ENCODE results near the gene GLDN.

The GLDN gene

GRCh38 chr15:51355096-51355495, 13.6 kb downstream of the GLDN start:
- WGBS (ENCODE audit: extremely low coverage, insufficient coverage, low lambda C conversion rate): no CpG with 5 or more reads among the region's 1 CpG
- no peaks in the 10 kb centered on the region for H3K79me2 ChIP-seq (ENCODE audit: control insufficient read depth, insufficient read depth, low read length)
- no peak overlapping the region for H4K5ac ChIP-seq (ENCODE audit: low read length)
- H3K23ac ChIP-seq (ENCODE audit: low read length): no peak overlapping the region
- no peaks in the 10 kb centered on the region for H3K36me3 ChIP-seq (ENCODE audit: control insufficient read depth, insufficient read depth, low read length)
- H3K56ac ChIP-seq (ENCODE audit: low read length): no peak overlapping the region
- no peak overlapping the region for H2AK5ac ChIP-seq (ENCODE audit: low read length)
- no peak overlapping the region for H3K4me2 ChIP-seq (ENCODE audit: low read length)
- H2BK5ac ChIP-seq (ENCODE audit: low read length): no peak overlapping the region
- H3K4me3 ChIP-seq (ENCODE audit: low read length): no peak overlapping the region
- DNase-seq: no peak
- H3K27me3 ChIP-seq (ENCODE audit: insufficient read depth, low read length, poor library complexity): no peaks in the 10 kb centered on the region
- no peak overlapping the region for H4K8ac ChIP-seq (ENCODE audit: low read depth, low read length)
- H3K9ac ChIP-seq (ENCODE audit: low read length): no peak overlapping the region
- no peaks in the 10 kb centered on the region for H3K4me1 ChIP-seq (ENCODE audit: control insufficient read depth, low read depth, low read length)
- H3K4ac ChIP-seq (ENCODE audit: low read depth, low read length): no peak overlapping the region
- no peak overlapping the region for H2BK15ac ChIP-seq (replicated peaks; ENCODE audit: low read depth)
- H3K79me1 ChIP-seq (ENCODE audit: low read length): no peaks in the 10 kb centered on the region
- H3K27ac ChIP-seq (ENCODE audit: low read depth, low read length): no peak overlapping the region
- H2BK120ac ChIP-seq (ENCODE audit: low read depth, low read length): no peak overlapping the region
- no peak overlapping the region for H3K18ac ChIP-seq (ENCODE audit: low read length)

GRCh38 chr15:51356147-51356546, 14.7 kb downstream of the GLDN start:
- no peak for DNase-seq
- H3K27ac ChIP-seq (ENCODE audit: low read depth, low read length): no peak overlapping the region

GRCh38 chr15:51356983-51357382, 15.5 kb downstream of the GLDN start:
- H3K27me3 ChIP-seq (ENCODE audit: insufficient read depth, low read length, poor library complexity): no peaks in the 10 kb centered on the region
- no peaks in the 10 kb centered on the region for H3K4me1 ChIP-seq (ENCODE audit: control insufficient read depth, low read depth, low read length)
- H3K36me3 ChIP-seq (ENCODE audit: control insufficient read depth, insufficient read depth, low read length): no peaks in the 10 kb centered on the region
- no peak overlapping the region for H2BK5ac ChIP-seq (ENCODE audit: low read length)
- H2BK120ac ChIP-seq (ENCODE audit: low read depth, low read length): no peak overlapping the region
- WGBS (ENCODE audit: extremely low coverage, insufficient coverage, low lambda C conversion rate): no CpG with 5 or more reads among the region's 6 CpGs
- DNase-seq: no peak
- no peaks in the 10 kb centered on the region for H3K79me1 ChIP-seq (ENCODE audit: low read length)
- H3K4ac ChIP-seq (ENCODE audit: low read depth, low read length): no peak overlapping the region
- no peak overlapping the region for H3K4me3 ChIP-seq (ENCODE audit: low read length)
- H3K9ac ChIP-seq (ENCODE audit: low read length): no peak overlapping the region
- H3K4me2 ChIP-seq (ENCODE audit: low read length): no peak overlapping the region
- no peak overlapping the region for H3K23ac ChIP-seq (ENCODE audit: low read length)
- no peak overlapping the region for H3K56ac ChIP-seq (ENCODE audit: low read length)
- no peak overlapping the region for H2BK15ac ChIP-seq (replicated peaks; ENCODE audit: low read depth)
- H4K8ac ChIP-seq (ENCODE audit: low read depth, low read length): no peak overlapping the region
- H3K27ac ChIP-seq (ENCODE audit: low read depth, low read length): no peak overlapping the region
- H4K5ac ChIP-seq (ENCODE audit: low read length): no peak overlapping the region
- H2AK5ac ChIP-seq (ENCODE audit: low read length): no peak overlapping the region
- H3K18ac ChIP-seq (ENCODE audit: low read length): no peak overlapping the region
- H3K79me2 ChIP-seq (ENCODE audit: control insufficient read depth, insufficient read depth, low read length): no peaks in the 10 kb centered on the region

More at GRCh38 chr15:51356147-51356546, 14.7 kb downstream of the GLDN start:
- H3K79me2 ChIP-seq (ENCODE audit: control insufficient read depth, insufficient read depth, low read length): no peaks in the 10 kb centered on the region
- no CpG with 5 or more reads among the region's 5 CpGs for WGBS (ENCODE audit: extremely low coverage, insufficient coverage, low lambda C conversion rate)
- H3K79me1 ChIP-seq (ENCODE audit: low read length): no peaks in the 10 kb centered on the region
- no peak overlapping the region for H4K5ac ChIP-seq (ENCODE audit: low read length)
- H2AK5ac ChIP-seq (ENCODE audit: low read length): no peak overlapping the region
- H3K4ac ChIP-seq (ENCODE audit: low read depth, low read length): no peak overlapping the region
- no peak overlapping the region for H3K18ac ChIP-seq (ENCODE audit: low read length)
- H2BK15ac ChIP-seq (replicated peaks; ENCODE audit: low read depth): no peak overlapping the region
- H3K9ac ChIP-seq (ENCODE audit: low read length): no peak overlapping the region
- no peak overlapping the region for H2BK120ac ChIP-seq (ENCODE audit: low read depth, low read length)
- H3K27me3 ChIP-seq (ENCODE audit: insufficient read depth, low read length, poor library complexity): no peaks in the 10 kb centered on the region
- no peak overlapping the region for H4K8ac ChIP-seq (ENCODE audit: low read depth, low read length)
- no peaks in the 10 kb centered on the region for H3K36me3 ChIP-seq (ENCODE audit: control insufficient read depth, insufficient read depth, low read length)
- no peak overlapping the region for H3K23ac ChIP-seq (ENCODE audit: low read length)
- no peak overlapping the region for H3K56ac ChIP-seq (ENCODE audit: low read length)
- no peak overlapping the region for H3K4me3 ChIP-seq (ENCODE audit: low read length)
- H3K4me2 ChIP-seq (ENCODE audit: low read length): no peak overlapping the region
- no peak overlapping the region for H2BK5ac ChIP-seq (ENCODE audit: low read length)
- H3K4me1 ChIP-seq (ENCODE audit: control insufficient read depth, low read depth, low read length): no peaks in the 10 kb centered on the region

GRCh38 chr15:51359981-51360380, 18.5 kb downstream of the GLDN start:
- Histone ChIP-seq H3K9ac (ENCODE audit: low read length) (no peak overlapping the region), H3K4me1 (ENCODE audit: control insufficient read depth, low read depth, low read length) (no peaks in the 10 kb centered on the region), H3K56ac (ENCODE audit: low read length) (no peak overlapping the region), H3K4me2 (ENCODE audit: low read length) (no peak overlapping the region), H3K4me3 (ENCODE audit: low read length) (no peak overlapping the region), H3K79me2 (ENCODE audit: control insufficient read depth, insufficient read depth, low read length) (no peaks in the 10 kb centered on the region), H2BK15ac (replicated peaks; ENCODE audit: low read depth) (no peak overlapping the region), H3K18ac (ENCODE audit: low read length) (no peak overlapping the region), H4K5ac (ENCODE audit: low read length) (no peak overlapping the region), H3K27ac (ENCODE audit: low read depth, low read length) (no peak overlapping the region), H3K79me1 (ENCODE audit: low read length) (no peaks in the 10 kb centered on the region), H2AK5ac (ENCODE audit: low read length) (no peak overlapping the region), H3K27me3 (ENCODE audit: insufficient read depth, low read length, poor library complexity) (no peaks in the 10 kb centered on the region), H3K36me3 (ENCODE audit: control insufficient read depth, insufficient read depth, low read length) (no peaks in the 10 kb centered on the region), H2BK5ac (ENCODE audit: low read length) (no peak overlapping the region), H3K4ac (ENCODE audit: low read depth, low read length) (no peak overlapping the region), H2BK120ac (ENCODE audit: low read depth, low read length) (no peak overlapping the region), H4K8ac (ENCODE audit: low read depth, low read length) (no peak overlapping the region), H3K23ac (ENCODE audit: low read length) (no peak overlapping the region)
- WGBS (ENCODE audit: extremely low coverage, insufficient coverage, low lambda C conversion rate): no CpG with 5 or more reads among the region's 7 CpGs
- DNase-seq: no peak

GRCh38 chr15:51363383-51363782, 21.9 kb downstream of the GLDN start:
- H3K4me3 ChIP-seq (ENCODE audit: low read length): no peak overlapping the region
- H2AK5ac ChIP-seq (ENCODE audit: low read length): no peak overlapping the region
- H3K9ac ChIP-seq (ENCODE audit: low read length): no peak overlapping the region
- H3K56ac ChIP-seq (ENCODE audit: low read length): no peak overlapping the region
- no peaks in the 10 kb centered on the region for H3K79me2 ChIP-seq (ENCODE audit: control insufficient read depth, insufficient read depth, low read length)
- no peak overlapping the region for H3K4me2 ChIP-seq (ENCODE audit: low read length)
- DNase-seq: no peak
- H2BK15ac ChIP-seq (replicated peaks; ENCODE audit: low read depth): no peak overlapping the region
- no peak overlapping the region for H3K27ac ChIP-seq (ENCODE audit: low read depth, low read length)
- no peak overlapping the region for H3K18ac ChIP-seq (ENCODE audit: low read length)
- H3K27me3 ChIP-seq (ENCODE audit: insufficient read depth, low read length, poor library complexity): no peaks in the 10 kb centered on the region
- H2BK120ac ChIP-seq (ENCODE audit: low read depth, low read length): no peak overlapping the region
- no peaks in the 10 kb centered on the region for H3K79me1 ChIP-seq (ENCODE audit: low read length)
- no peak overlapping the region for H4K8ac ChIP-seq (ENCODE audit: low read depth, low read length)
- H3K23ac ChIP-seq (ENCODE audit: low read length): no peak overlapping the region
- H4K5ac ChIP-seq (ENCODE audit: low read length): no peak overlapping the region
- H2BK5ac ChIP-seq (ENCODE audit: low read length): no peak overlapping the region
- H3K4ac ChIP-seq (ENCODE audit: low read depth, low read length): no peak overlapping the region
- H3K36me3 ChIP-seq (ENCODE audit: control insufficient read depth, insufficient read depth, low read length): no peaks in the 10 kb centered on the region
- whole genome bisulfite sequencing (ENCODE audit: extremely low coverage, insufficient coverage, low lambda C conversion rate): no CpG with 5 or more reads among the region's 9 CpGs
- H3K4me1 ChIP-seq (ENCODE audit: control insufficient read depth, low read depth, low read length): peaks cover 5% of the 10 kb centered on the region

GRCh38 chr15:51365417-51365816, 24.0 kb downstream of the GLDN start:
- no peak overlapping the region for H3K4me2 ChIP-seq (ENCODE audit: low read length)
- H2BK15ac ChIP-seq (replicated peaks; ENCODE audit: low read depth): no peak overlapping the region
- no peak overlapping the region for H2AK5ac ChIP-seq (ENCODE audit: low read length)
- H4K8ac ChIP-seq (ENCODE audit: low read depth, low read length): no peak overlapping the region
- no peaks in the 10 kb centered on the region for H3K79me1 ChIP-seq (ENCODE audit: low read length)
- no peaks in the 10 kb centered on the region for H3K36me3 ChIP-seq (ENCODE audit: control insufficient read depth, insufficient read depth, low read length)
- H3K9ac ChIP-seq (ENCODE audit: low read length): no peak overlapping the region
- peaks cover 5% of the 10 kb centered on the region for H3K4me1 ChIP-seq (ENCODE audit: control insufficient read depth, low read depth, low read length)
- no peak overlapping the region for H3K23ac ChIP-seq (ENCODE audit: low read length)
- no peak overlapping the region for H4K5ac ChIP-seq (ENCODE audit: low read length)
- no peak overlapping the region for H3K4ac ChIP-seq (ENCODE audit: low read depth, low read length)
- H3K18ac ChIP-seq (ENCODE audit: low read length): no peak overlapping the region
- WGBS (ENCODE audit: extremely low coverage, insufficient coverage, low lambda C conversion rate): no CpG with 5 or more reads among the region's 6 CpGs
- no peak overlapping the region for H2BK120ac ChIP-seq (ENCODE audit: low read depth, low read length)
- H3K27me3 ChIP-seq (ENCODE audit: insufficient read depth, low read length, poor library complexity): no peaks in the 10 kb centered on the region
- no peak overlapping the region for H2BK5ac ChIP-seq (ENCODE audit: low read length)
- H3K27ac ChIP-seq (ENCODE audit: low read depth, low read length): no peak overlapping the region
- no peaks in the 10 kb centered on the region for H3K79me2 ChIP-seq (ENCODE audit: control insufficient read depth, insufficient read depth, low read length)
- DNase-seq: no peak
- H3K4me3 ChIP-seq (ENCODE audit: low read length): no peak overlapping the region
- no peak overlapping the region for H3K56ac ChIP-seq (ENCODE audit: low read length)

Data from mesendoderm (in vitro differentiated cells).